ENCODE results near the gene TNIK.

DNA sequence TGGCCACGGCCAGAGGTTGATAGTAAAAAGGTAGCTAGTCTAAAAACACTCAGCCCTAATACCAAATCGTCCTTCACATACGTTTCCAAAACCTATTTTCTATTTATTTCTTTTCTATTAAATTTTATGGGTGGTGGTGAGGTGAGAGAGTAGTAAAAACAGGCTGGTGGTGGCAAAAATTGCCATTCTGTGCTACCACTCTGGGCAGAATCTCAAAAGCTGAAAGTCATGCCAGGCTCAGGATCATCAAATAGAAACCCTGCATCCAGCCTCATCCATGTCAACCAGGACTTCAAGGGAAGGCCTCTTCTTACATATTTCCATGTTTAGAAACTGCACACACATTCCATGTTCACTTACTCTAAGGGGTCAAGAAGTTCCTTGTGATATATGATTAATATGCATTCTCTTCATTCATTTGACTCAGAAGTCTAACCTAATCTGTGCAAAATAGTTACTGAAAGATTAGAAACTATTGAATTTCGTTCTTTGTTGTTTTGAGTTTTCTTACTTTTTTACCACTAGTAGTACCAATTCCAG is 153.1 kb downstream of the TNIK start:
- no peak for TF ChIP-seq GABPA (IDR thresholded peaks at IDR 0.05 in 1 of 2, conservative IDR thresholded peaks at IDR 0.05 in 1 of 2)
- TF ChIP-seq, protein P1, sequence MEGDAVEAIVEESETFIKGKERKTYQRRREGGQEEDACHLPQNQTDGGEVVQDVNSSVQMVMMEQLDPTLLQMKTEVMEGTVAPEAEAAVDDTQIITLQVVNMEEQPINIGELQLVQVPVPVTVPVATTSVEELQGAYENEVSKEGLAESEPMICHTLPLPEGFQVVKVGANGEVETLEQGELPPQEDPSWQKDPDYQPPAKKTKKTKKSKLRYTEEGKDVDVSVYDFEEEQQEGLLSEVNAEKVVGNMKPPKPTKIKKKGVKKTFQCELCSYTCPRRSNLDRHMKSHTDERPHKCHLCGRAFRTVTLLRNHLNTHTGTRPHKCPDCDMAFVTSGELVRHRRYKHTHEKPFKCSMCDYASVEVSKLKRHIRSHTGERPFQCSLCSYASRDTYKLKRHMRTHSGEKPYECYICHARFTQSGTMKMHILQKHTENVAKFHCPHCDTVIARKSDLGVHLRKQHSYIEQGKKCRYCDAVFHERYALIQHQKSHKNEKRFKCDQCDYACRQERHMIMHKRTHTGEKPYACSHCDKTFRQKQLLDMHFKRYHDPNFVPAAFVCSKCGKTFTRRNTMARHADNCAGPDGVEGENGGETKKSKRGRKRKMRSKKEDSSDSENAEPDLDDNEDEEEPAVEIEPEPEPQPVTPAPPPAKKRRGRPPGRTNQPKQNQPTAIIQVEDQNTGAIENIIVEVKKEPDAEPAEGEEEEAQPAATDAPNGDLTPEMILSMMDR (IDR thresholded peaks at IDR 0.05; ENCODE audit: low read depth, low read length, missing input control): no peak
- TF ChIP-seq JUND (IDR thresholded peaks at IDR 0.05): no peak
- TF ChIP-seq HNF4G (IDR thresholded peaks at IDR 0.05): no peak
- TF ChIP-seq, protein P2, sequence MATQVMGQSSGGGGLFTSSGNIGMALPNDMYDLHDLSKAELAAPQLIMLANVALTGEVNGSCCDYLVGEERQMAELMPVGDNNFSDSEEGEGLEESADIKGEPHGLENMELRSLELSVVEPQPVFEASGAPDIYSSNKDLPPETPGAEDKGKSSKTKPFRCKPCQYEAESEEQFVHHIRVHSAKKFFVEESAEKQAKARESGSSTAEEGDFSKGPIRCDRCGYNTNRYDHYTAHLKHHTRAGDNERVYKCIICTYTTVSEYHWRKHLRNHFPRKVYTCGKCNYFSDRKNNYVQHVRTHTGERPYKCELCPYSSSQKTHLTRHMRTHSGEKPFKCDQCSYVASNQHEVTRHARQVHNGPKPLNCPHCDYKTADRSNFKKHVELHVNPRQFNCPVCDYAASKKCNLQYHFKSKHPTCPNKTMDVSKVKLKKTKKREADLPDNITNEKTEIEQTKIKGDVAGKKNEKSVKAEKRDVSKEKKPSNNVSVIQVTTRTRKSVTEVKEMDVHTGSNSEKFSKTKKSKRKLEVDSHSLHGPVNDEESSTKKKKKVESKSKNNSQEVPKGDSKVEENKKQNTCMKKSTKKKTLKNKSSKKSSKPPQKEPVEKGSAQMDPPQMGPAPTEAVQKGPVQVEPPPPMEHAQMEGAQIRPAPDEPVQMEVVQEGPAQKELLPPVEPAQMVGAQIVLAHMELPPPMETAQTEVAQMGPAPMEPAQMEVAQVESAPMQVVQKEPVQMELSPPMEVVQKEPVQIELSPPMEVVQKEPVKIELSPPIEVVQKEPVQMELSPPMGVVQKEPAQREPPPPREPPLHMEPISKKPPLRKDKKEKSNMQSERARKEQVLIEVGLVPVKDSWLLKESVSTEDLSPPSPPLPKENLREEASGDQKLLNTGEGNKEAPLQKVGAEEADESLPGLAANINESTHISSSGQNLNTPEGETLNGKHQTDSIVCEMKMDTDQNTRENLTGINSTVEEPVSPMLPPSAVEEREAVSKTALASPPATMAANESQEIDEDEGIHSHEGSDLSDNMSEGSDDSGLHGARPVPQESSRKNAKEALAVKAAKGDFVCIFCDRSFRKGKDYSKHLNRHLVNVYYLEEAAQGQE (IDR thresholded peaks at IDR 0.05): no peak
- TF ChIP-seq HNF4A (conservative IDR thresholded peaks at IDR 0.05): no peak
- TF ChIP-seq, protein P3, sequence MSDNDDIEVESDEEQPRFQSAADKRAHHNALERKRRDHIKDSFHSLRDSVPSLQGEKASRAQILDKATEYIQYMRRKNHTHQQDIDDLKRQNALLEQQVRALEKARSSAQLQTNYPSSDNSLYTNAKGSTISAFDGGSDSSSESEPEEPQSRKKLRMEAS (IDR thresholded peaks at IDR 0.05): no peak
- no peak for TF ChIP-seq RAD21 (IDR thresholded peaks at IDR 0.05)
- TF ChIP-seq, protein P4, sequence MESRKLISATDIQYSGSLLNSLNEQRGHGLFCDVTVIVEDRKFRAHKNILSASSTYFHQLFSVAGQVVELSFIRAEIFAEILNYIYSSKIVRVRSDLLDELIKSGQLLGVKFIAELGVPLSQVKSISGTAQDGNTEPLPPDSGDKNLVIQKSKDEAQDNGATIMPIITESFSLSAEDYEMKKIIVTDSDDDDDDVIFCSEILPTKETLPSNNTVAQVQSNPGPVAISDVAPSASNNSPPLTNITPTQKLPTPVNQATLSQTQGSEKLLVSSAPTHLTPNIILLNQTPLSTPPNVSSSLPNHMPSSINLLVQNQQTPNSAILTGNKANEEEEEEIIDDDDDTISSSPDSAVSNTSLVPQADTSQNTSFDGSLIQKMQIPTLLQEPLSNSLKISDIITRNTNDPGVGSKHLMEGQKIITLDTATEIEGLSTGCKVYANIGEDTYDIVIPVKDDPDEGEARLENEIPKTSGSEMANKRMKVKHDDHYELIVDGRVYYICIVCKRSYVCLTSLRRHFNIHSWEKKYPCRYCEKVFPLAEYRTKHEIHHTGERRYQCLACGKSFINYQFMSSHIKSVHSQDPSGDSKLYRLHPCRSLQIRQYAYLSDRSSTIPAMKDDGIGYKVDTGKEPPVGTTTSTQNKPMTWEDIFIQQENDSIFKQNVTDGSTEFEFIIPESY (IDR thresholded peaks at IDR 0.05): no peak
- no peak for TF ChIP-seq RXRA (IDR thresholded peaks at IDR 0.05)
